ENCODE data around the gene MAPK14.

Gene MAPK14

DNA sequence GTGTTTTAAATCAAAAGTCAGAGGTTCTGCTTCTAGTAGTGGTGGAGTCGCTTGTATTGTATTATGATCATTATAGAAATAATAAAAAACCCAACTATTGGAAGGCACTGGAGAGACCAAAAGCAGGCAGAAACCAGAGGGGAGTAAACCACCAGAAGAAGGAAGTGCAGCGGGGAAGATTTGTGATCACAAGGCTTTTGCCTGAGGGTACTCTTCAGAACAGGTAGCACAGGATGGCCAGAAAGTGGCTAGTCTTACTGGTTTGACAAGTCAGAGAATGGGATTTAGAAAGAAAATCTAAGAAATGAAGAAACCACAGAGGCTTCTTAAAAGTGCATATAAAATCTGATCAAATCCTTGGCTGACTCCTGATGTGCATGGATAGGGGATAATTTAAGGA, 126.7 kb downstream of the MAPK14 start:
- TF ChIP-seq TCF12 (IDR thresholded peaks at IDR 0.05; ENCODE audit: low read depth): no peak

DNA sequence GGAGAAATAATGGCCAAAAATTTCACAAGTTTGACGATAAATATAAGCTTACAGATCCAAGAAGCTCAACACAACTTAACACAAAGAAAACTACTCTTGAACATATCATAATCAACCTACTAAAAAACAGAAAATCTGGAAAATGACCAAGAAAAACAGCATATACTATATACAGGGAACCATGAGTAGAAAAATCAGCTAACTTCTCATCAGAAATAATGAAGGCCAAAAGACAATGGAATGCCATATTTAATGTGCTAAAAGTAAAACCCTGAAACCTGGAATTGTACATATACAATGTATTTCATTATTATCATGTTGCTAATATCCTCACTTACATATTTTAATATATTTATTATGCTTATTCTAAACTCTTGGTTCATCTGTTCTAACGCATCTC, 128.1 kb downstream of the MAPK14 start:
- TF ChIP-seq YY1 (IDR thresholded peaks at IDR 0.05; ENCODE audit: low read depth) (no peak), REST (IDR thresholded peaks at IDR 0.05; ENCODE audit: low read depth) (no peak), USF1 (IDR thresholded peaks at IDR 0.05) (no peak), EP300 (IDR thresholded peaks at IDR 0.05; ENCODE audit: borderline replicate concordance) (no peak), CREB1 (IDR thresholded peaks at IDR 0.05; ENCODE audit: low read depth) (no peak), TCF12 (IDR thresholded peaks at IDR 0.05; ENCODE audit: low read depth) (no peak), NFIC (IDR thresholded peaks at IDR 0.05) (no peak), FOXM1 (IDR thresholded peaks at IDR 0.05; ENCODE audit: borderline replicate concordance, low read depth) (no peak), TAF1 (IDR thresholded peaks at IDR 0.05; ENCODE audit: low read depth) (no peak), EGR1 (IDR thresholded peaks at IDR 0.05) (no peak), RAD21 (IDR thresholded peaks at IDR 0.05; ENCODE audit: low read depth) (no peak), CEBPB (IDR thresholded peaks at IDR 0.05) (no peak), ZBTB7A (IDR thresholded peaks at IDR 0.05; ENCODE audit: low read depth) (no peak), TEAD4 (IDR thresholded peaks at IDR 0.05) (no peak)
- TF ChIP-seq, protein P1, sequence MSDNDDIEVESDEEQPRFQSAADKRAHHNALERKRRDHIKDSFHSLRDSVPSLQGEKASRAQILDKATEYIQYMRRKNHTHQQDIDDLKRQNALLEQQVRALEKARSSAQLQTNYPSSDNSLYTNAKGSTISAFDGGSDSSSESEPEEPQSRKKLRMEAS (IDR thresholded peaks at IDR 0.05): no peak

DNA sequence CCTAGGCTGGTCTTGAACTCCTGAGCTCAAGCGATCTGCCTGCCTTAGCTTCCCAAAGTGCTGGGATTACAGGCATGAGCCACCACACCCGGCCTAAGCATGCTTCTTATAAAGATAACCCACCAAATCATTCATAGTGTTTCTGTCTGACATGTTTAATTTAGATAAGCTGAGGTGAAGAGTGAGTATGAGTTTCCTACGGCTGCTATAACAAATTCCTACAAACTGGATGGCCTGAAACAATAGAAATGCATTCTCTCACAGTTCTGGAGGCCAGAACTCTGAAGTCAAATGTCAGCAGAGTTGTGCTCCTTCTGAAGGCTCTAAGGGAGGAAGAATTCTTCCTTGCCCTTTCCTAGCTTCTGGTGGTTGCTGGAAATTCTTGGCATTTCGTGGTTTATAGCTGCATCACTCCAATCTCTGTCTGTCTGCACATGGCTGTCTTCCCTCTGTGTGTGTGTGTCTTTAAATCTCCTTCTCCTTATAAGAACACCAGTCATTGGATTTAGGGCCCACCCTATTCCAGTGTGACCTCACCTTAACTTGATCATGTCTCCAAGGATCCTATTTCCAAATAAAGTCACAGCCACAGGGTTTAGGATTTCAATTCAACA, 132.6 kb downstream of the MAPK14 start:
- no peak for TF ChIP-seq FOXM1 (IDR thresholded peaks at IDR 0.05; ENCODE audit: borderline replicate concordance, low read depth)
- no peak for TF ChIP-seq YY1 (IDR thresholded peaks at IDR 0.05; ENCODE audit: low read depth)
- no peak for TF ChIP-seq EP300 (IDR thresholded peaks at IDR 0.05; ENCODE audit: borderline replicate concordance)
- no peak for TF ChIP-seq TEAD4 (IDR thresholded peaks at IDR 0.05)
- TF ChIP-seq, protein P1 (IDR thresholded peaks at IDR 0.05): no peak
- no peak for TF ChIP-seq TAF1 (IDR thresholded peaks at IDR 0.05; ENCODE audit: low read depth)
- no peak for TF ChIP-seq USF1 (IDR thresholded peaks at IDR 0.05)
- TF ChIP-seq EGR1 (IDR thresholded peaks at IDR 0.05): no peak
- TF ChIP-seq TCF12 (IDR thresholded peaks at IDR 0.05; ENCODE audit: low read depth): no peak
- no peak for TF ChIP-seq CEBPB (IDR thresholded peaks at IDR 0.05)
- TF ChIP-seq RAD21 (IDR thresholded peaks at IDR 0.05; ENCODE audit: low read depth): no peak
- no peak for TF ChIP-seq ZBTB7A (IDR thresholded peaks at IDR 0.05; ENCODE audit: low read depth)

Data from Ishikawa (cell line).